NCI-H146 treated with DMSO at 0.1 percent for 48 hours (cell line): Measurements from ENCODE around the gene TGFA.
"Not testable (repeated sequence)": the region's sequence is repeated elsewhere in the genome, so short reads cannot be mapped to it uniquely, and the experiment has no call there.

ENCODE experiments used
- DNase-seq: peaks from one replicate; lab custom pipeline; 2025; ENCODE audit not compliant: unreplicated experiment; lab: John Stamatoyannopoulos, UW

Gene TGFA

DNA sequence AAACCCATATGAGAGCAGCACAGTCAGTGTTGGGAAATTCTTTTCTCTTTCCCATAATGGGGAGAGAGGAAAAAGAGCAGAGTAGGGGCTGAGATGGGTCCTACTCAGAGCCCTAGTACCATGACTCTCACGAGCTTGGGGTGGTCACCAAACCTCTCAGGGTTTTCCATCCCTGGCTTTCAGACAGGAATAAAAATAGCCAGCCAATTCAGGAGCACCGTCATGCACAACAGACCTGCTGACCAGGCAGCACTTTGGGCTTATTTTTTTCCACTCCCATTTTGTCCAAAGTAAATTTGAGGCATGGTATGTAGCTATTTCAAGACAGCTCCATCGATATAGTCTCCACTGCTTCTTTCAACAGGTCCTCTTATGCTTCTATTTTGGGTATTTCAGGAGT is 86.4 kb downstream of the TGFA start:
- no peak for DNase-seq

DNA sequence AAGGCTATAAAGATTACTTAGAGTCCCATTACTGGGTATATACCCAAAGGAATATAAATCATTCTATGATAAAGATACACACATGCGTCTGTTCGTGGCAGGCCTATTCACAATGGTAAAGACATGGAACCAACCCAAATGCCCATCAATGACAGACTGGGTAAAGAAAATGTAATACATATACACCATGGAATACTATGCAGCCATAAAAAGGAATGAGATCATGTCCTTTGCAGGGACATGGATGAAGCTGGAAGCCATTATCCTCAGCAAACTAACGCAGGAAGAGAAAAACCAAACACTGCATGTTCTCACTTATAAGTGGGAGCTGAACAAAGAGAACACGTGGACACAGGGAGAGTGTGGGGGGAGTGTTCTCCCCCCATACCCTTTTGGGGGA is 87.0 kb downstream of the TGFA start:
- DNase-seq, result not testable (repeated sequence)

DNA sequence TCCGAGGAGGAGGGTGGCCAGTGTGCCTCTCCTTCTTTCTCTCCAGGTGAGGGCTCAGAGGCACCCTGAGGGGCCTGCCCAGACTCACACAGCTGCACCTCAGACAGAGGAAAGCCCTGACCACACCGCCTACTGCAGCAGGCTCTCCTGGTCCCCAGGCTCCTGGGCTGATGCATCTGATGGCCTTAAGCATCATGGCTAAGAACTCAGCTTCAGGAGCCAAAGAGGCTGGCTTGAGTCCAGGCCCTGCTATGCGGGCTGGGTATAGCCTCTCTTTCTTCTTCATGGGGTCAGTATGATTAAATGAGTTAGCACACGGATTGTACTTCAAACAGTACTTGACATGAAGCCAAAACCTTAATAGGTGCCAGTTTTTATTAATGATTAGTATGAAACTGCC is 89.6 kb downstream of the TGFA start:
- no peak for DNase-seq

DNA sequence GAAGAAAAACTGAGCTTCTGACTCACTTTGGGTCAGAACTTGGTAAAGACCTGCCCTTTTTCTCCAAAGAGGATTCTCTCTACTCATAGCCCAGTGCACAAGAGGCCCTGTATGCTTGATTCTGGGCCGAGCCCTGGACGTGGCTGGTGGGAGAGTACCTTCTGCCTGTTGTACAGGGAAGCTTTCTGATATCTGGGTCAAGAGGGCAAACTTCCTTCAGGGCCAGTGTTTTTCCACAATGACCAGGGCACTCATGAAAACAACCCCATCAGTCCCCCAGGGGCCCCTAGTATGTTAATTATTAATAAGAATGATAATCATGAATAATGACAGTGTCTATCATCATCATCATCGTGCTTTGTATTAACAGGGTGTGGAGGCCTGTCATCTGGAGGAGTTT is 90.0 kb downstream of the TGFA start:
- DNase-seq, result no peak

DNA sequence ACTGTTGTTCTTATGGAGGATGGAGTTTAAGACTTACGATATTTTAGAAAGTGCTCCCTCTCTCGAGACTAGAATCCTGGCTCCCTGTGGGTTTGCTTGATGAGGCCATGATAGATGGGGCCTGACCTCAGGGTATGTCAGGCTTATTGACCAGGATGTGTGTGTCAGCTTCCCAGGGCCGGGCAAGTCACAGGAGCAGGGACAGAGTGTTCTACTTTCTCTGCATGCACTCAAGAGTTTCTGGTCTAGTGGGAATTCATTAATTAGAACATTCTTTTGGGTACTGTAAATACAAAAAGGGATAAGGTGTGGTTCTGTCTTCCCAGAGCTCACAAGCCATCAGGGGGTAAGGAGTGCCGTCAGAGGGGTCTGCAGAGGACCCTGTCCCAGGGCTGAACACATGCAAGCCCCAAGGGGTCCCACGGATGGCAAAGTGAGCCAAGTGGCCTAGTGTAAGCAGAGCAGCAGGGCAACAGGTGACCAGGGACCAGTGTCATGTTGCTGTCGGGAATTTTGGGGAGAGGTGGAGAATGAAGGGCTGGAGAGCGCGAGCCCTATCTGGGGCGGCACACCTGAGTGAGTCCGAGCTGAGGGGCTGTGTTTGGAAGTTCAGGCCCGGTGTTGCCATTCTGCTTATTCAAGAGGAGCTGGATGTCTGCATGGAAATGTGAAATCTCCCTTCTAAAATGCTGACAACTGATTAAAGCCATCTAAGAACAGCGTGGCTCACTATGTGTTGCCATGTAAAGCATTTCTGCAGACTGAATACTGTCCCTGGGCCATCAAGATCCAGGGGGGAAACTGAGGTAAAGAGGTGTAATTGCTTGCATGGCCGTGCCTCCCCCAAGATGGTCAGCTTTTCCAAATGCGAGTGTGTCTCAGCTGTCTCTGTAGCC is 91.4 kb downstream of the TGFA start:
- no peak for DNase-seq

DNA sequence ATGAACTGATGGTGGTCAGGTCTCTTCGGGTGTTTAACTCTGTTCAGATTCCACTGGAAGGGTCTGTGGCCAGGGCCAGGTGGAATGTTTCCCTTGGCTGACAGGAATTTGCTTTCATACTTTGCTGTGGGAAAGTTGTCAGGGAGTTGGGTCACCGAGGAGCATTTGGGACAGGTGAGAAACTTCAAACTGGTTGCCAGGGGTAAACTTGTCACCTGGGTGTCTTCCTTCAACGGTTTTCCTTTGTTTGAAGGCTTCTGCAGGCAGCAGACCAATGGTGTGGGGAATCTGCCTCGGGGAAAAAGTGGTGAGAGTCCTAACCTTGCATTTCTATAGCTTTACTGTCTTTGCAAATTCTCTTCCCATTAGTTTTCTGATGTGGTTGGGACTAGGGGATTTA is 92.2 kb downstream of the TGFA start:
- DNase-seq, result no peak

DNA sequence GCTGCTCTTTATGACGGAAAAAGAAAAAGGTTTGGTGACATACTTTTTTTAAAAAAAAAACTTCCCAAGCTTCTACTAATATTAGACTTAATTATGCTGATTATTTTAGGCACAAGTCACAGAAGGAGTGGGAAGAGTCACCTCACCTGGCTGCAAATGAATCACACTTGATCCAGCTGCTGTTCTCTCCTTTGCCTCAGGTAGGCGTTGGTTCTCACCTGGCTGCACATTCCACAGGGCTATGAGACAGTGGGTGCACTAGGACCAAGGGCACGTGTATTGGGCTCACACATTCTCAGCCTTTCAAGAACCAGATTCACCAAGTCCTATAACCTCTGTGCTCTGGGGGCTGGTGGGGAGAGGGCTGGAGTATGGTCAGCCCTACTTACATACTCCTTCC is 93.3 kb downstream of the TGFA start:
- no peak for DNase-seq

DNA sequence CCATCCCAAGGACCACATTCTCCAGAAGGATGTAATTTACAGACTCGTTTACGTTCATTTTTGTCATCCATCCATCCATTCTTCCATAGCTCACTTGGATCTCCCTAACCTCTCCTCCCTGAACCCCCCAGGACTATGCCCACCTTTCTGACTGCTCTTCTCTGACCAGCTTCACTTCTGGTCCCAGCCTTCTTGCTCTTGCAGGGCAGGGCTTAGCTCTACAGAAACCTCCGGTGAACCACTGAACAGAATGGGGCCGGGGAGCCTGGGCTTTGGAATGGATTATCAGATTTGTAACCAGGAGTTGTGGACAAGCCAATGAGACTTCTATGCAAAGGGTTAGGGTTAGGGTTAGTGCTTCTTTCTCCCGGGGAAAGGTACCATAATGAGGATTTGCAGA is 95.0 kb downstream of the TGFA start:
- no peak for DNase-seq

DNA sequence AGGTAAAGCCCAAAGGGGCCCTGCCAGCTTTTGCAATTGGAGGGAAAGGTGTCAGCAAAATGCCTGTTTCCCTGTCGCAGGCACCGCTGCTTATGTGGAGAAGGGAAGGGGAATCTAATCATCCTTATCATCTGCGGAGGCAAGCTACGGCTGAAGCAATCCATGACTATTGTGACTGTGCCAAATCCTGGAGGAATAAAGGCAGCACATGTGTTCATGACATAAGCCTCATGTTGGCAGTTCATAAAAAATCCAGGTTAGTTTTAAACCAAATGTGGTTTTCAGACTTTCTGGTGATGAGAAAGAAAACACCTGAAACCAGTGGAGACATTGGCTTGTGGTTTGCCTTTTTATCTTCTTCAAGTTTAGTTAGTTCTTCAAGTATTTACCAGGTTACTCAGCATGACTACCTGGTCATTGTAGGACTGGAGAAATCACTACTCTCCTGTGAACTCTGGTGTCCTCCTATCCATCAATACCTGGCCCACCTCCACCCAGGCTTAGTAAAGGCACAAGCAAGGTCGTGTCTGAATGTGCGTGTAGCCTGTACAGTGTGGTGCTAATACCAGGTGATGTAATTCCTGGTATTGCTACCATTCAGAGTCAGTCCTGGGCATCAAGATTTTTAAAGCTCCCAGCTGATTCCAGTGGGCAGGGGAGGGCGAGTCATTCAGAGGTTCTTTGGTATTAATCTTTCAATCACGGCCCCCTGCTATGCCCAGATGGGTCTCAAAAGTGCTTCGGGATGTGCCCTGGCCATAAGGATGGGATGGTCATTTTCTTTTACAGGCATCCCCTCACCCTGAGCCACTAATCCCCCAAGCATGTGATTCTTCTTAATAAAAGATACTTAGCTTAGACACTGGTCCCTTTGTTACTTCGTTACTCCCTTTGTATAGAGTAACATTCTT is 96.8 kb downstream of the TGFA start:
- DNase-seq, result no peak

DNA sequence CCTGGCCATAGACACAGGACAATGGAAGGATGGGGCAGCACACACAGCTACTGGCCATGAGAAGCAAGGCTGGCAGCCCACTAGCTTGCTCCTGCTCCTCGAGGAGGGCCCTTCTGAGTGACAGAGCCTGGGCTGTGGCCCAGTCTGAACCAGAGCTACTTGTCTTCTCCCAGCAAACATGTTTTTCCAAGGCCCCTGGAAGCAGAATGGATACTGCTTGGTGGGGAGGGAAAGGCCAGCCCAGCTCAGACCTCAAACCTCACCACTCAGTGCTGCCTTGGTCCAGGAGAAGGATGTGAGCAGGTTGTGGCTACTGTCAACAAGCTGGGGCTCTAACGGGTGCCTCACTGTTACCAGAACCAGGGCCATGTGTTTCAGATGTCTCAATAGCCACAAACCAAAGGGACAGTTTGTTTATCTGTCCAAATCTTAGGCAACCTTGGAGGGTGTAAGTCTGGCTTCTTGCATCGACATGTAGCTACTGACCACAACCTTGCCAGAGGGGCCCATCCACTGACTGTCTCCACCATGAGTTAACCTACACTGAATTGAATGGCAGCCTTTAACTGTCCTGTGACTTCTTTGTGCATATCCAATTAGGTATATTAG is 98.6 kb downstream of the TGFA start:
- DNase-seq, result no peak

DNA sequence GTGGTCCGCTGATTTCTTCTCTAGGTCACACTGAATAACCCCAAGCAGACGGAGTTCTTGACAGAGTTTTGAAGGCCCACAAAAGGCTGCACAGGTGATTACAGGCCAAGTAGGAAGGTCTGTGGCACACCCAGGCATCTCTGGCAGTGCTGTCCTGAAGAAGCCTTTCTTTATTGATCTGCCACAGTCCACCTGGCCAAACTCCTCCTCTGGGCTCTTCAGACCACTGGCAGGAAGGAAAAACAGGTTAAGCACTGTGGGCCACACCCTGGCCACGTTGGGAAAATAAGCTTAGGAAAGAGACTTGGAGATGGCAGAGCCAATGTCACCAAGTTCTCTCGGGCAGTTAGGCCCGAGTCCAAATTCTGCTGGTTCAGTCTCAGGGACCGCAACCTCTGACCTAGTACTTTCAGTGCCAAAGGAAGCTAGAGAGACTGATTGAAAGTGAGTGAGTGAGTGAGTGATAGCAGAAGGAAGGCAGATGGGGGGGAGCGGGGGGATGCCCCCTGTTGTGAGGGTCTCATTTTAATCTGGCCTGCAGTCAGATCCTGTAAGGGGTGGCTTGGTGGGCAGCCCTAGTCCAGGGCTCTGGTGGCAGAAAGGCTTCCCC is 102.9 kb downstream of the TGFA start:
- DNase-seq, result no peak

DNA sequence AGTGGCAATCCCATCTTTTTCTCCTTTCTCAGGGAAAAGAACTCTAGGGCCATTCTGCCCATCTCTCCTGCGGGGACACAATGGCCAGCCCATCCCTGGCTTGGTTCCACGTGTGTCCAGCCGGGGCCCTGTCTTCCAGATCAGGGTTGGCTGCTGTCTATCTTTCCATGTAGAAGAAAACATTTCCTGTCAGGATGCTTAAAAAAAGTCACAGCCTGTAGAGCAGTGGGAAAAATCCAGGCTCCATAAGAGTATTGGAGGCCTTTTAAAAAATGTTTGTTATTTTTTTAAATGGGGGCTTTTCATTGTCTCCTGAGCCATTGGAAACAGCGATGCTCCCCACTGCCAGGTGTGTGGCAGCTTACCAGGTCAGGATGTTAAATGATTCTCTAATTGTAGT is 105.6 kb downstream of the TGFA start:
- DNase-seq, result no peak

DNA sequence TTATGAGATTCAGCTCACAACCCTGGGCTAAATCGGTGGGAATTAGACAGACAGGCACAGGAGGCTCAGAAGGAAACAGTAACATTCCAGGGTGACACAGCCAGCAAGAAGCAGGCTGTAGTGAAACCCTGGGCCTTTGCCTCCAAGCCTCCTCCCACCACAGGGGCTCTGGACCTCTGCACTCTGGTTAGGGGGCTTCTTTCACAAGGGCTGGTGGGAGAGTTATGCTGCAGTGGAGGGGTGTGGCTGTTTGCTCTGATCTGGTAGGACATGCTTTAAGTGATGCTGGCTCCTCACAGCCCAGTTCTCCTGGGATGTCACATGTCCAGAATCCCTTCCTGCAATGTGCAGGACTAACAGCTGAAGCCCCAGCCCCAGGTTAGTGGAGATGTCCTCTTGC is 109.9 kb downstream of the TGFA start:
- DNase-seq, result no peak

DNA sequence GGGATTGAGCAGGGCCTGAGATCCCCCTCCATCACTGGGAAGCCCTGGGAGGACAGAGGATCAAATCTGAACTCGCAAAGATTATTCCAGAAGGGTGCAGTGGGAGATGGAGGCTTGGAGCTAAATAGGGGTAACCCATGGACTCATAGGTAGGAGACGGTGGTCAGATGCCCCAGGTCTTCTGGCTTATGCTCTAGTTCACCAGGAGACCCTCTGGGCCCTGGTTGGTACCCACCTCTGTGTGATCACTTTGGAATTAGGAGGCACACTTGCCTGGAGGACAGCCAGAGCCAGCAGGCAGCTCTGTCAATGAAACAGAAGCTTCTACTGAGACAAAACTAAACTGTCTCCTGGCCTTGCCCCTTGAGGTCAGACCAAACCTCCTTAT is 110.6 kb downstream of the TGFA start:
- DNase-seq, result no peak

DNA sequence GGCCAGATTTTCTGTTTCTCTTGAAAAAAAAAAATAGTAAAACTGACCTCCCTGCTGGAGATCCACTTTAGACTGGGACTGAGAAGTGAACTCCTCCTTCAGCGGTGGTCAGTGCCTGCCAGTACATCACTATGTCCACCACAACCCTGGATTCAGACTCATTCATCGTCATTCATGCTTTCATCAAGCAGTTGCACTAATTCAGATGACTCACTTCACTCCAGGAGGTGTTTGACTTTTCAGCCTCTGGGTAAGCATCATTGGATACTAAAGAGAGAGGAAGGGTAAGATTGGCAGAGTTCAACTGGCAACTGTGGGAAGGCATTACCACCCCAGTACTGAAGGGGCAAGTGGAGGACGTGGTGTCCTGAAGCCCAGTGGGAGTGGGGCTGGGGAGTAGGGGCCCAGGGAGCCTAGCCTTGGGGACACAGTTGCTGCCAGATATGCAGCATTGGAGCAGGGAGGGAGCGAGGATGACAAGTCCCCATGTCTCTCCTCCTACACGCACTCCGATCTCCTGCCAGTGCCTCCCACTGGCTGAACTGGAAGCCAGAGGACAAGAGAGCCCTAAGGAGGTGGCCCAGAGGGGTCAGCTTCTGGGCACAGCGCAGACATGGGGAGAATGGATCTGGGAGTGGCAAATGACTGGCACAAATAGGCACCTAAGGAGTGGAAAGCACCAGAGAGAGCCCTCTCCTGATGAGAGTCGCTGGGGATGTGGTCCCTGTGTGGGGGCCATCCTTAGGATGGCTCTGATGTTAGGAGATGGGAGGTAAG is 111.1 kb downstream of the TGFA start:
- DNase-seq, result no peak

DNA sequence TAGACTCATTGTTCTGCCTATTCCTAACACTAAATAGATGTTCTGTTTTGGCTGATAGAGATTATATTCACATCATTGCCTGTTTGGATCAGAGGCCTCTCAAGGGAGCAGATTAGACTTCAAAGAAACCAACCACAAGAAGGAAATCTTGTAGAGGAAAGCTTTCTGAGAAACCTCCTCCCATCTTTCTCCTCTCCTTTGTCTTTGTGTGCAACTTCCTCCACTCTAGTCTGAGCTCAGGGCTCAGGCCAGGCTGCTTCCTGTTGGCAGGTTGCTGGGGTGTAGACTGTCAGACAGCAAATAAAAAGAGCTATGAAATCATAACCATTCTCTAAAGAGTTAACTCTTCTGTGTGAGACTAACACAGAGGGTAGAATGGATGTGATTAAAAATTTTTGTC is 113.0 kb downstream of the TGFA start:
- no peak for DNase-seq

DNA sequence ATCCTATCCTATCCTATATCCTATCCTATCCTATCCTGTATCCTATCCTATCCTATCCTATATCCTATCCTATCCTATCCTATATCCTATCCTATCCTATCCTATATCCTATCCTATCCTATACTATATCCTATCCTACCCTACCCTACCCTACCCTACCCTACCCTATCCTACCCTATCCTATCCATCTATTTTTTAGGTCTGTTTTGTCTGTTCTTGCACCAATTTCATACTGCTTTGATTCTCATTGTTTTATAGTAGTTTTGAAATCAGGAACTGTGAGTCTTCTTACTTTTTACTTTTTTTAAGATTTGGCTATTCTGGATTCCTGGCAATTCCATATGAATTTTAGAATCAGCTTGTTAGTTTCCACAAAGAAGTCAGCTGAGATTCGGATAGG is 118.5 kb downstream of the TGFA start:
- DNase-seq, result no peak

DNA sequence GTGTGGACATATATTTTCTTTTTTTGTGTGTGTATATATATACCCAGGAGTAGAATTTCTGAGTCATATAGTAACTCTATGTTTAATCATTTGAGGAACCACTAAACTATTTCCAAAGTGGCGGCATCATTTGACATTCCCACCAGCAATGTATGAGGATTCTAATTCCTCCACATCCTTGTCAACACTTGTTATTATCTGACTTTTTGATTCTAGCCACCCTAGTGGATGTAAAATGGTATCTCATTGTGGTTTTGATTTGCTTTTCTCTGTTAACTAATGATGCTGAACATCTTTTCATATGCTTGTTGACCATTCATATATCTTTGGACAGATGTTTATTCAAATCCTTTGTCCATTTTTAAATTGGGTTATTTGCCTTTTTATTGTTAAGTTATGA is 120.3 kb downstream of the TGFA start:
- DNase-seq, result no peak

DNA sequence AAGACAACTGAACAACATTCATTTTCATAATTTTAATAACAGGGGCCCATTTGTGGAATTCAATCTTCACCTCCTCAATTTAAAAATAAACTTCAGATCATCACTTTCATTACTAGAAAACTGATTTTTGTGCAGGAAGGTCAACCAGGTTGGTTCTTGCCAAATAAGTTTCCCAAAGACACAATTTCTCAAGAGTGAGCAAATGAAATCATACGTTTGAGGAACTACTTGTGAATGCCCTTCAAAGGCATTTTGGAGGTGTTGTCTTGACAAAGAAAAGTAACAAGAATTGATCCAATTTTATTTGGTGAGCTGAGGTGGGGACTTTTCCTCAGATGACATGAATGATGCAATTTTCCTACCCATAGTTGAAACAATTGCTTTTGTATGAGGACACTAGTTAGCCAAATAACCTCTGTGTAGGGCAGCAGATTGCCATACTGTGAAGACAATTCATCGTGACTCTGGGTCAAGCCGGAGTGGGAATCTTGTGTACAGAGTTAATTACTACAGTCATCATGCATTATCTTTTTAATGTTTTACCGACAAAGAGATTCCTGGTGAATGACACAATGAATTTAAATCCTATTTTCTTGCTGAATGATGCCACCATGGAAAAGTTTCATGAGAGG is 121.8 kb downstream of the TGFA start:
- DNase-seq, result no peak

DNA sequence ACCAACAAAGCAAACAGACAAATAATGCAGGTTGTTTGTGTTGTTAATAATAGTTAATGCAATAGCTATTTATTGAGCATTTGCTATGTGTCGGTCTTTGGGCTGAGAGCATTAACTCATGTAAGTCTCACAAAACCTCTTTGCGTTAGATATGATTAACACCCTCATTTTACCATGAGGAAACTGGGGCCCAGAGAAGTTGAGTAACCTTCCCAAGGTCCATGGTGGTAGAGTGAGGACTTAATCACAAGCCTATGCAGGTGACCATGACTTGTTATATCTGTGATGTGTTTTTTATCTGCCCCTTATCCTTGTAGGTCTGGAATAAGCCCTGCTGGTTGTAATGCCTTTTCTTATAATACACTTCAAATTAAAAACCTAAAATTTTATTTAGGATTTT is 127.3 kb downstream of the TGFA start:
- DNase-seq, result no peak
